HTR-8/SVneo (cell line): ENCODE results near the gene RELB.

Source experiments
- DNase-seq: peaks from one replicate; pipeline ENCODE4 v3.0.0; 2011; ENCODE audit warnings: low spot score, mixed read lengths; ENCODE audit not compliant: insufficient read length
- FAIRE-seq: peaks from 2 replicates; lab custom pipeline; 2011; peaks lifted over from hg19 to GRCh38; lab: Jason Lieb, UNC

Gene RELB

DNA sequence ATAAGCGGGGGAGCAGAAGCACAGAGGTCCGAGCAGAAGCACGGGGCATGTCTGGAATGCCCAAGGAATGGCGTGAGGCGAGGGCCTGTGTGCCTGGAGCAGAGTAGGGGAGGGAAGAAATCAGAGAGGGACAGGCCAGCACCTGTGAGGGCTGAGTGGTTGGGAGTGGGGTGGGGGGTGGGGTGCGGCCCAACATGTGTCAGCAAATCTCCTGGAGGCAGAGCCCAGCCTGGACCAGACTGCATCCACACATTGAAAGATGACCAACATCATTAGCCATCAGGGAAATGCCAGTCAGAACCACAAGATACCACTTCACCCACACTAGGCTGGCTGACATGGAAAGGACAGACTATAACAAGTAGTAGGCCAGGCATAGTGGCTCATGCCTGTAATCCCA, 48.8 kb downstream of the RELB start:
- FAIRE-seq: no peak
- no peak for DNase-seq

DNA sequence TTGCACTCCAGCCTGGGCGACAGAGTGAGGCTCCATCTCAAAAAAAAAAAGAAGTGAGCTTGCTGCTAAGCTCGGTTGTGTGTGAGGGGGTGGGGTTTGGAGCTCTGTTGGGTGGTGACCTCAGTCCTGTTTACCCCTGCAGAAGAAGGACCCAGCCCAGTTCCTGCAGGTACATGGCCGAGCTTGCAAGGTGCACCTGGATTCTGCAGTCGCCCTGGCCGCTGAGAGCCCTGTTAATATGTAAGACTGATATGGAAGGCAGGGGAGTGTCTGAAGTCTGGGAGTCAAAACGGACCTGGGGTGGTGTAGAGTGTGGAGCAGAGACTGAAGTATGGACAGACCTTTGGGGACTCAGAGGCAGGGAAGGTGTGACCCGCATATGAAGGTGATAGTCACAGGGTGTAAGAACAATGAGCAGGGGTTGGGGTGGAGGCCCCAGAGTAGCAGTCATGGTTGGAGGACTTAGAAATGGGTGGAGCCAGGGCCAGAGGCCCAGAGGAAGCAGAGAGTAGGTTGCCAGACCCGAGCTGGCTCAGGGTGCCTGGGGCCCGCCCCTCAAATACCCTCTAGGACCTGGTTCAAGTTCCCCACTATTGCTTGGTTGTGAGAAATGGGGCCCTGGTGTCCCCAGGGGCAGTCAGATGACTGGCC, 50.8 kb downstream of the RELB start:
- DNase-seq (no peak), FAIRE-seq (no peak)

DNA sequence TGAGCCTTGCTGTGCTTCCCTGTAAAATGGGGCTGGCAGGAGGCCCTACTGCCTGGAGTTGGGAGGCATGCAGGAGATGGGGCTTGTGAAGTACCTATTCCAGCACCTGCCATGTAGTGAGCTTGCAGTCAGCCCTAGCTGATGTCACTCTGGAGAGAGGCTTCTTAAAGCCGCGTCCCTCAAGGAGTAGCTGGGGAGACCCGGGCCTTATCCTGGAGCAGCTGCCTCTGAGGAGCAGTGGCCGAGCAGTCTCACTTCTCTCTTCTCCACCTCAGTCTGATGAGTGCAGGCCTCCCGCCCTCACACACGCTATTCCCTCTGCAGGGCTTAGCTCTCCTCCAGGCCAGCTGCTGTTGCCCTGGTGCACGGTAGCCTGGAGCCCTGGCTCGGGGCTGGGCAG, 55.6 kb downstream of the RELB start:
- no peak for FAIRE-seq
- DNase-seq: no peak

DNA sequence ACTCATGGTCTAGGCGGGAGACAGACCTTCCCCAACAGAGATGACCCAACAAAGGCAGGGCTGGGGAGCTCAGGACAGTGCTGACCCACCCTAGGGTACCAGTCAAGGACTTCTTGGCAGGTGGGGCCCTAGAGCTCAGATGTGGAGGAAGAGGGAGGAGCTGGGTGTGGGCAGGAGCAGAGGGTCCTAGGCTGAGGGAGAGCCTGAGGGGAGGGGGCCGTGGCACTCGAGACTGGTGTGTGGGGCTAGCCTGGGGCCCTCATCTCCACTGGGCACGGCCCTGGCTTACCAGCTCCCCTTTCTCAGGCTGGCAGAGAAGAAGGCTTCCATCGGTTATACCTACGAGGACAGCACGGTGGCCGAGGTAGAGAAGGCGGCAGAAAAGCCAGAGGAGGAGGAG, 56.2 kb downstream of the RELB start:
- FAIRE-seq (no peak), DNase-seq (no peak)

DNA sequence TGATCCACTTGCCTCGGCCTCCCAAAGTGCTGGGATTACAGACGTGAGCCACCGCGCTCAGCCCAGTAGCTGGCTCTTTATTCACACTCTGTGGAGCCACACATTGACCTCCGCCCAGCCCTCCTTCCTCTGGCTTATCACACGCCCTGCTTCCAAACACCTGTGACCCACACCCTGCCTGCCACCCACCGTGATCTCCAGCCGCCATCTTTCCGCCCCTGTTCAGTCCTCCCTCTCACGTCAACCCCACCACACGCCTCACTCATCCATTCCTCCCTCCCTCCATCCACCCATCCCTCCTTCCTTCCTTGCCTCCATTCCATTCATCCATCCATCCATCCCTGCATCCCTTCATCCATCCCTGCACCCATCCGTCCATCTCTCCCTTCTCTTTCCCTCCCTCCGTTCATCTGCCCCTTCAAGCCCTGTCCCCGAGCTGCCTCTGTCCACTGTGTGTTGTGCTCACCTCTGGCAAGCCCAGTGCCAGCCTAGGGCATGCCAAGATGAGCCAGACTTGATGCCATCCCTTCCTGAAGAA, 57.4 kb downstream of the RELB start:
- no peak for DNase-seq
- FAIRE-seq: no peak

DNA sequence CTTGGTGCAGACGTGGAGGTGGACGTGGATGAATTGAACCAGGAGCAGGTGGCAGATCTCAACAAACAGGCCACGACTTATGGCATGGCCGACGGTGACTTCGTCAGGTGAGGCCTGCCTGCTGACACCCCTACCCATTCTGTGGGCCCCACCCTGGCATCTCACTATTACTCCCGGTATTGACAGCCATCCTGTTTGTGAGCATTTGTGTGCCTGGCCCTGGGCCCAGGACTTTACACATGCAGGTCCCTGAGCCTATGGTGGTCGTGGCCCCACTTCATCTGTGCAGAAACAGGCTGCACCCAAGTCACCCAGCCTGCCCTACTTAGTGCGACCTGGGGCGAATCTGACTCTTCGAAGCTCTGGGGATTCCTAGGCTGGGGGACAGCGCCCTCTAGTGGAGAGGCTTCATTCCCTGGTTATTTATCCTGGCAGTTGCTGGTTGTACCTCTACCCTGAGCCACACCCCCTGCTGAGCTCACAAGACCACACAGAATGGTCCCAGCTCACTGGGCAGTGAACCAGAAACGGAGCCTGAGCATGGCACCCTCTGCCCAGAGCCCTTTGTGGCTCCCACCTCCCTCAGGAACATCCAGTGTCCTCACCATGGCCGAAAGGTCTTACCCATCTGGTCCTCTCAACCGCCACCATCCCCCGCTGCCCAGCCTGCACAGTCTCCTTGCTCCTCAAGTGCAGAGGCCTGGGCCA, 58.1 kb downstream of the RELB start:
- FAIRE-seq (peak; percentile 40), DNase-seq (peak; percentile 78)

DNA sequence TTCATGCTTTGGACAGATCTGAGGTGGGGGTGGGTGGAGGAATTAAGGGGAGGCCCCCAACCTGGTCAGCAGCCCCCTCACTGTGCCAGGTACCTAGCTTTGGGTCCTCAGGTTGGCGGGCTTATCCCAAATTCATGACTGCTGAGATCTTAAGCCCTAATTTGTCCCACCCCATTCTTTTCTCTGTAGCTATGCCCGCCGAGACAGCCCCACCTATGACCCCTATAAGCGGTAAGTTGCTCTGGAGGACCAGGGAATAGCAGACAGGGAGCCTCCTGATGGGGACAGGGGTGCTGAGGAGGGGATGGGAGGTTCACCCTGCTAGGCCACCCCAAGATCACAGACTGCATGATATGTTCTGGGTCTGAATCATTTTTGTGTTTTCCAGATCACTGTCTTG, 60.7 kb downstream of the RELB start:
- FAIRE-seq: no peak

DNA sequence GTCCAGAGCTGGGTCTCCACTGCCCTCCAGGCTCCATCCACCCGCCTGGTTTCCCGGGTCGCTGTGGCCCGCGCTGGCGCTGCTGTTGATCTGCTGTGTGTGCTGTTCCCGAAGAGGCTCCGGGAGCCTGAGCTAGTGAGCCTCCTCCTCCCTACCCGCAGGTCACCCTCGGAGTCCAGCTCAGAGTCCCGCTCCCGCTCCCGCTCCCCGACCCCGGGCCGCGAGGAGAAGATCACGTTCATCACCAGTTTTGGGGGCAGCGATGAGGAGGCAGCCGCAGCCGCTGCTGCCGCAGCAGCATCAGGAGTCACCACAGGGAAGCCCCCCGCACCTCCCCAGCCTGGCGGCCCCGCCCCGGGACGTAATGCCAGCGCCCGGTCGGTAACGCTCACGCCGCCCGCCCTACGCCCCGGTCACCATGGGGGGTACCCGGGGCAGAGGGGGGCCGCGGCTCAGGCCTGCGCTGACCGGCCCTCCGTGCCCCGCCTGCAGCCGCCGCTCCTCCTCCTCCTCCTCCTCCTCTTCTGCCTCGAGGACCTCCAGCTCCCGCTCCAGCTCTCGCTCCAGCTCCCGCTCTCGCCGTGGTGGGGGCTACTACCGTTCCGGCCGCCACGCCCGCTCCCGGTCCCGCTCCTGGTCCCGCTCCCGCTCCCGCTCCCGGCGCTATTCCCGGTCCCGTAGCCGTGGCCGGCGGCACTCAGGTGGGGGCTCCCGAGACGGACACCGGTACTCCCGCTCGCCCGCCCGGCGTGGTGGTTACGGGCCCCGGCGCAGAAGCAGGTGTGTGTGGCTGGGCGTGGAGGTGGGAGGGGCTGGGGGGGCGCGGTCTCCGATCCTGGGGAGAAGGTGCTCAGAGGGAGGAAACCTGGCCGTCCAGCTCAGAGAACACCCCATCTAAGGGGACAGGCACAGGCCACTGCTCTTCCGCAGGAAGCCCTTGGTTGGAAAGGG, 62.9 kb downstream of the RELB start:
- DNase-seq (no peak), FAIRE-seq (no peak)

More for the DNA sequence above, 60.7 kb downstream of the RELB start:
- no peak for DNase-seq

- DNase-seq (no peak), FAIRE-seq (no peak)
Observed at GRCh38 chr19:45066921-45067661, 65.8 kb downstream of the RELB start.

DNA sequence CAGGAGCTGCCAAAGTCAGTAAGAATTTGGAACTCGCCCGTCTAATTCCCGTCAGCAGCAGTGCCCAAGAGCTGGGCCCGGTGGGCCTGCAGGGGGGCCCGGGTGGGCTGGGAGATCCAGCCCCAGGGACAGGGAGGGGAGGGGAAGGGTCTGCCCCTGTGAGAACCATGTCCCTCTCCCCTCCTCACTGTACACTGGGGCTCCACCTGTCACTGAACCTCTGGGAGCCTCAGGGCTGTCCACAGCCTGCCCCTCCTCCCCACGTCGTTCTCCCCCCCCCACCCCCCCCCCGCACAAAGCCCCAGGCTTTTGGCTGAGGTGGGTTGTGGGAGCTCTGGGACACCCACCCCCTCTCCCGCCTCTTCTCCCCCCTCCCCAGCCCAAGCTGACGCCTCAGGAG, 66.8 kb downstream of the RELB start:
- no peak for FAIRE-seq
- no peak for DNase-seq

GRCh38 chr19:45069056-45069455, 67.8 kb downstream of the RELB start:
- no peak for DNase-seq
- FAIRE-seq: no peak

DNA sequence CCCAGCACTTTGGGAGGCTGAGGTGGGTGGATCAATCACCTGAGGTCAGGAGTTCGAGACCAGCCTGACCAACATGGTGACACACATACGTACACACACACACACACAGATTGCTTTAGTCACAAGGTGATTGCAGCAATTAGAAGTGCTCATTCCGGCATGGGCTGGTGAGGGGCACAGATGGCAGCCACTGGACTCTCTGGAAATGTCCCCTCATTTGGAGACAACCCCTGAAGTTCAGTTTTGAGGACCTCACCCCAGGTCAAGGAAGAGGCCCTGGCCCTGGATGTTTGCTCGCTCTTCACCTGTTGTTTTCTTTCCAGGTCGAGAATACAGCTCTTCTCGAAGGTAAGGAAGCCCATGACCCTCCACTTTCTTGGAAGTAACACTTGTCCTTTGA, 69.0 kb downstream of the RELB start:
- FAIRE-seq: no peak
- no peak for DNase-seq

GRCh38 chr19:45070861-45071544, 69.7 kb downstream of the RELB start:
- no peak for FAIRE-seq

GRCh38 chr19:45071545-45071938, 70.3 kb downstream of the RELB start:
- no peak for FAIRE-seq
- no peak for DNase-seq

More at GRCh38 chr19:45070861-45071544, 69.7 kb downstream of the RELB start:
- DNase-seq: no peak

DNA sequence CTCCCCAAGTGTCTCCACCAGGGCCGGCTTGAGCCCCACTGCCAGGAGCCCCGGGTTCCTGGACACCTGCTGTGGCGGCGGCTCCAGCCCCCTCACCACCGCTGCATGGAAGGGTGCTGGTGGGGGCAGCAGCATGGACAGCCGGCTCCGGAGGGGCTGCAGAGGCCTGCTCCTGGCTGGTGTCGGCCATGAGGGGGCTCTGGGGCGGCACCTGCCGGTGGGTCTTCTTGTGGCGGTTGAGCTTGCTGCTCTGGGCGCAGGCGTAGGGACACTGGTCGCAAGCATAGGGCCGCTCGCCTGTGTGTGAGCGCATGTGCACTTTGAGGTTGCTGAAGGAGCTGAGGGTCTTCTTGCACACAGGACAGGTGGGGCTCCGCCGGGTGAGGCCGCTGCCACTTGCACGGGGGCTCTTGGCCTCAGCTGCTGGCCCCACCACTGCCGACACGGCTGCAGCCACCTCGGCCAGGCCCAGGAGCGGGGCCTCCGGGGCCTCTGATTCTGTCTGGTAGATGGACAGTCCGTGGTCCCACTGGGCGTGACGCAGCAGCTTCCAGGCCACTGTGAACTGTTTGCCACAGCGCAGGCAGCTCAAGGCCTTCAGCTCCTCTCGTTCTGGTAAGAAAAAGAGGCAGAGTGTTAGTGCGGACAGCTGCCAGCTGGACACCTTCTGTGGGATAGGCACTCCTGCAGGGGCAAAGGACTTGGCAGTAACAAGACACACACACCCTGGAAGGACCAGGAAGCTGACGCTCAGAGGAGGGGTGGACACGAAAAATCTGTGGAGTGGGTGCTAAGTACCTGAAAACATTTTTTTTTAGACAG, 70.9 kb downstream of the RELB start:
- no peak for FAIRE-seq
- no peak for DNase-seq

DNA sequence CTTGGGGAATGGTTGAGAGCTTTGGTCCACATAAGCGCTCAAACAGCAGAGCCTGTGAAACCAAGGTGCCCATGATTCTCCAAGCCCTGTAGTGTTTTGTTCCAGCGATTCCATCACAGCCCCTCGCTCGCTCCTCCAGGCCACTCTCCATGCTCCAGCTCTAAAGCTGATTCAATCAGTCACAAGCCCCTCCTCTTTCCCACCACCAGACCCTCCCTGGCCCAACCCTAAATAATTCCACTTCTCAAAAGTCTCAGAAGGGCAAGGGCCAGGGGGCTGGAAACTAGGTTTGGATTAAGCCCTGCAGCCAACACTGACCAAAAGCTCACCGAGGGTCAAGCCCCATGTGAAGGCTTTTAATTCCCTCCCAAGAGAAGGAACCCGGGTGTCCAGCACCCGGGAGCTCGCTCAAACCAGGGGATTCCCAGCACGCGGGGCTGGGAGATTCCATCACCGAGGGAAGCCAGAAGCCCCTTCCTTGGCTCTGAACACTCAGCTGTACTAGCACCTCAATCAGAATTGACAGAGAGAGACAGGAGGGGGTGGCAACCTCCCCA, 73.6 kb downstream of the RELB start:
- DNase-seq (no peak), FAIRE-seq (no peak)

GRCh38 chr19:45075301-45076028, 74.2 kb downstream of the RELB start:
- peak; percentile 75 for DNase-seq

More at GRCh38 chr19:45075301-45076028, 74.2 kb downstream of the RELB start:
- peak; percentile 40 for FAIRE-seq
